HG02610 (cell line): Measurements from ENCODE around the gene ZNF543.
"Not testable (repeated sequence)": the region's sequence is repeated elsewhere in the genome, so short reads cannot be mapped to it uniquely, and the experiment has no call there.

Experiments used
- ATAC-seq: cut with Tn5 transposase; IDR thresholded peaks from one replicate; pipeline ENCODE4 v1.9.1; 2021; ENCODE audit warnings: mild to moderate bottlenecking, moderate library complexity; ENCODE audit not compliant: unreplicated experiment

The ZNF543 gene

DNA sequence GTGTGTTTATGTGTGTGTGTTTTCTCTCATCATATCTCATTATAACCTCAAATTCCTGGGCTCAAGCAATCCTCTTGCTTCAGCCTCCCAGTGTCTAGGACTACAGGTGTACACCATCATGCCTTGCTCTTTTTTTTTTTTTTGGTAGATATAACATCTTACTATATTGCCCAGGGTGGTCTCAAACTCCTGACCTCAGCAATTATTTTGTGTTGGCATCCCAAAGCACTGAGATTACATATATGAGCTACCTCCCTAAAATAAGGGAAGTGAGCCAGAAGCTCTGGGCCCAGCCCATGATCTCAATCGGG is 448 bp upstream of the ZNF543 start:
- no peak for ATAC-seq

DNA sequence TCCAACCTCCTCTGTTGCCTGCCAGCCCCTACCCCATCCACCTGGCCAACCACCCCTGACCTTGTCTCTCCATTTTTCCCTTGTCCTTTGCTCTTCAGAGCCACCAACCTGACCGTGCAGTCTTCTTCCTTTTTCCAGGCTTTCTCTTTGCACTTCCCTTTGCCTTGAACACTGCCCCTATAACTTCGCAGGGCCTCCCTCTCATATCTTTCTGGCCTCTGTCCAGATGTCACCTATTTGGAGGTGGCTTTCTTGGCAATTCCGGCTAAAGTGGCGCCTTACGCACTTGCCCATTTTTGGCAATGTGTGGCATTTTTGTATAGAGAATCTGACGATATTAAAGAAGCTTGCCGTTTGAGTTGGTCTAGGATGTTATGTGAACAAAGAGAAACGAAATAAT is 844 bp downstream of the ZNF543 start:
- no peak for ATAC-seq

DNA sequence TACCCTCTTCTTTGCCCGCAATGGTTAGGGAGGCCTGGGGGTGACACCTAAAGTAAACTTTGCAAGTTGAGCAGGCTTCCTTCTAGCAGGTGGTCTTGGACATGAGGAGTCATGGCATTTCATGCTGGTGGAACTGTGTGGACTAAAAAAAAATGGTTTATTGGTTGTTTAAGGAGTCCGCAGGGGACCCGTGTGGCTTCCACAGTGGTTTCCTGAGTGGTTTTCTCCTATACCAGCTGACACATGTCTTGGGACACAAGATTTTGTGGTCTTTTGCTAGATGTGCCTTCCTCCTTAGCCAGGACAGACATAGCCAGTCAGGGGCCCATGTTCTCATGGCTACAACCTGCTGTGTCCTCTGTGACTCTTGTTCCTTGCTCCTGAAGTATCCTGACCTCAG is 1.5 kb downstream of the ZNF543 start:
- ATAC-seq = no peak

DNA sequence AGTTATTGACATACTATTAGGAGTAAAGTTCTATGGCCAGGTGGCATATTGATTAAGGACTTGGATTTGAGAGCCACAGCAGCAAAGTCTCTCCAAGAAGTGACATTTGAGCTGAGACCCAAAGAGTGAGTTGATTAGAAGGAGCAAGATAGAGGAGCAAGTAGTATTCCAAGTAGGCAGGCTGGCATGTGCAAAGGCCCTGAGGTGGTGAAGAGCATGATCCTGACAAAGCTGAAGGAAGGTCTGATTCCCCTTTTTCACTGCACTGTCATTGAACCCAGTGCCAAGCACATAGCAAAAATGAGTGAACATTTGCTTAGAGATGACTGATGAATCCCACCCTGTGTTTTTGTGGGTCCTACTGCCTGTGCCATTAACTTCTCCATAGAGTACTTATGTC is 4.7 kb downstream of the ZNF543 start:
- no peak for ATAC-seq

DNA sequence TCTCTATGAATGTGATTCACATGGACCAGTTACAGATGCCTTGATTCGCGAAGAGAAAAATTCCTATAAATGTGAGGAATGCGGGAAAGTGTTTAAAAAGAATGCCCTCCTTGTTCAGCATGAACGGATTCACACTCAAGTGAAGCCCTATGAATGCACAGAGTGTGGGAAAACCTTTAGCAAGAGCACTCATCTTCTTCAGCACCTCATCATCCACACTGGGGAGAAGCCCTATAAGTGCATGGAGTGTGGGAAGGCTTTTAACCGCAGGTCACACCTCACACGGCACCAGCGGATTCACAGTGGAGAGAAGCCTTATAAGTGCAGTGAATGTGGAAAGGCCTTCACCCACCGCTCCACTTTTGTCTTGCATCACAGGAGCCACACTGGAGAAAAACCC is 7.7 kb downstream of the ZNF543 start:
- ATAC-seq = no peak

DNA sequence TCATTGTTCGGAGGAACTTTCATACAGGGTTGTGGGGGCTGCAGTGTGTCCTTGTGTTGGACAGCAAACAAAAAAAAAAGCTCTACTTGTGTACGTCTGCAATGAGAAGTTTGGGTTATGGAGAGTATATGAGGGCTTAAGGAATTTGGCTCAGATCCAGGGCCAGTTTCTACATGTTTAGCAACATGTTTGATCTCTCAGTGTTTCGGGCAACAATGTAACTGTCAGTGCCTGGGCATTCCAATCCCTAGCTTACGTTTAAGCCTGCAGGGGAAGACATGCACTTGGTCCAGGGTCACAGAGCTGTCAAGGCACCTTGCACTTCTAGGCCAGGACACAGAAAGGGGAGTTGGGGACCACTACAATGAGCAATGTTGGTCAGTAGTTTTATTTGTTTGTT is 13.9 kb downstream of the ZNF543 start:
- no peak for ATAC-seq

DNA sequence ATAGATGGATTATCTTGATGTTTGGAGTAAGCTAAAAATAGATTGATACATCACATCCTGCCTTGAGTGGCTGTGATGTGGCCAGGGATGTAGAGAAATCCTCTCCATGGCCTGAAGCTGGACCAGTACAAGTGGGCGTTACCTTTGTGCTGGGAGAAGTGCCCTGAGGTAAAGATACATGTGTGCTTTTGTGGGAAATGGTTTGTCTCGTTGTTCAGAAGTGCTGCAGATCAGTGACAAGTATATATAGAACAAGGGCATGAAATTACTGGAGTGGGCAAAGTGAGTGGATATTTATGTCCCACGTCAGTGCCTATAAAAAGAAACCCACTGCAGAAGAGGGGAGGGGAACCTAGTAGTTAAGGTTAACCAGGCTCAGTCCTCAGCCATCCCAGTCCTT is 18.6 kb downstream of the ZNF543 start:
- ATAC-seq = no peak

DNA sequence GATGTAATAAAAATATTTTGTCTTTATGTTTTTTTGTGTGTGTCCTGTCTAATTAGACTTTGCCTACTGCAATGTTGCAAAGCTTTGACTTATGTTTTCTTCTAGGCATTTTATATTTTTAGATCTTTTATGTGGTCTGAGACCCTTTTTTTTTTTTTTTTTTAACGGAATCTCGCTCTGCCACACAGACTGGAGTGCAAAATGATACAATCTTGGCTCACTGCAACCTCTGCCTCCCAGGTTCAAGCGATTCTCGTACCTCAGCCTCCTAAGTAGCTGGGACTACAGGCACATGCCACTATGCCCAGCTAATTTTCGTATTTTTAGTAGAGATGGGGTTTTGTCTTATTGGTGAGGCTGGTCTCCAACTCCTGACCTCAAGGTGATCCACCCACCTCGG is 22.3 kb downstream of the ZNF543 start:
- no peak for ATAC-seq

DNA sequence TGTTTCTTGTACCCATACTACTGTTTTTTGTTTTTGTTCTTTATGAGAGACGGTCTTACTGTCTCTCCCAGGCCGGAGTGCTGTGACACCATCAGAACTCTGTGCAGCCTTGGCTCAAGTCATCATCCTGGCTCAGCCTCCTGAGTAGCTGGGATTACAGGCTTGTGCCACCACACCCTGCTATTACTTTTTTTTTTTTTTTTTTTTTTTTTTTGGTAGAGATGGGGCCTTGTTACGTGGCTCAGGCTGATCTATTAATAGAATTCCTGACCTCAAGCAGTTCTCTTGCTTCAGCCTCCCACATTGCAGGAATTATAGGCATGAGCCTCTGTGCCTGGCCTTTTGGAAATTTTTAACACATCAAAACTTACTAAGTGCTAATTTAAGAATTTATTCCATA is 27.9 kb downstream of the ZNF543 start:
- ATAC-seq = no peak

DNA sequence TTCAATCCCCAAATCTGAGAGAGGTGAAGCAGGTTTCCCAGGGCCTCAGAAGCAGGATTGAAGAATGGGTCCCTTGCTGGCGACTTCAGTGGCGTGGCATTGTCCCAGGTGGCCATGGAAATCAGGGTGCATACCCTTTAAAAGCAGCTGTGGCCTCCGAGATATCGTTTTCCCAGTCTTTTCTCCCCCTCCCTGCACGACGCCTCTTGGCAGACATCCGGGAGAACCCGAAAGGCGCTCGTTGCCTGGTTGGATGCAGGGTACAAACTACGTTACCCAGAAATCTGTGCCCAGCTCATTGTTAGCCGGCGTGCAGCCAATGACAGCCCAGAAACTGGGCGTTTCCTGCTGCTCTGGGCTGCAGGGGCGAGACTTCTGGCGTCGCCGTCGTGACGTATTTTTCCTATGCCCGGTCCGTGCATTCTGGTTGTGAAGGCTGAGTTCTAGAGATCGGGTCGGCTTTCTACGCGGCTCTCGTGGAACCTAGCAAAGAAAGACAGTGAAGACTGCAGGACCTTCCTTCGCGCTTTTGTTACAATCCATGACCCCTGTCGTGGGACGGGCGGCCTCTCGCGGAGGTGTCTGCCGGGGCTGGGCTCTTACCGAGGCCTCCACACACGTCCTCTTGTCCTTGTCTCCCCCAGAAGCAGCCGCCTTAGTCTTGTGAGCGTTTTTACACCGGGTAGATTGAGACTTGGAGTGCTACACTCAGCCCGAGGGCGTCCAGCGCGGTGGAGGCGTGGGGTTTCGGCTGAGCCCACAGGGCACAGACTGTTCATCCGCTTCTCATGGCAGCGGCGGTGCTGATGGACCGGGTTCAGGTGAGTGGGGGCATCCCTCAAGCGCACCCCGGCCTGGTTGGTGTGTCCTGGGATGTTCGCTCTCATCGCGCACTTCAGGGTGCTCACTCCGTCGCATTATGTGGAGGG is 30.9 kb downstream of the ZNF543 start, which contains the start of gene ZNF304:
ZNF304 (plus strand) TSS at position 395 of the 929 bp plus-strand sequence; CDS start at position 789, 394 bp downstream.
- peak; percentile 97 for ATAC-seq

DNA sequence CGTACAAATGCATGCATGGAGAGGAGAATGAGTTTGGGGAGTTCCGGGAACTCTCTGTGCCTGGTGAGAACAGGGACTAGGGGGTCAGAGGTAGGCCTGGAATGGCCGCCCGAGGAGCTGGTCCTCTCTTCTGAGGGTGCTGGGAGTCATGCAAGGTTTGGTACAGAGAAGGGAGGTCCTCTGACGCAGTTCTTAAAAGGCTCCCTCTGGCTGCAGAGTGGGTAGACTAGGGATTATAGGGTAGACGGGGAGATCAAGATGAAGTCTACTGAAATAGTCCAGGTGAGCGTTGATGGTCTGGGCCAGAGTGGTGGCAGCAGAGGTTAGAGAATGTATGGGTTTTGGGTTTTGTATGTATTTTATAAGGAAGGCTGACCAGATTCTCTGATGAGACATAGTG is 31.6 kb downstream of the ZNF543 start:
- ATAC-seq = no peak

DNA sequence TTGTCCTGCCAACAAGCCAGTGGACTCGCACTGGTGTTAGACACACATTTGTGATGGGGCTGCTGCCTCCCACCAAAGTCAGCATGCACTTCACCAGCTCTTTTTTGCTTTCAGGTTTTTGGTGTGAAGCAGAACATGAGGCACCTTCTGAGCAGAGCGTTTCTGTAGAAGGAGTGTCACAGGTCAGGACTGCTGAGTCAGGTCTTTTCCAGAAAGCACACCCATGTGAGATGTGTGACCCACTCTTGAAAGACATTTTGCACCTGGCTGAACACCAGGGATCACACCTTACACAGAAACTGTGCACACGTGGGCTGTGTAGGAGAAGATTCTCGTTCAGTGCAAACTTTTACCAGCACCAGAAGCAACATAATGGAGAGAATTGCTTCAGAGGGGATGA is 35.6 kb downstream of the ZNF543 start:
- ATAC-seq = no peak

DNA sequence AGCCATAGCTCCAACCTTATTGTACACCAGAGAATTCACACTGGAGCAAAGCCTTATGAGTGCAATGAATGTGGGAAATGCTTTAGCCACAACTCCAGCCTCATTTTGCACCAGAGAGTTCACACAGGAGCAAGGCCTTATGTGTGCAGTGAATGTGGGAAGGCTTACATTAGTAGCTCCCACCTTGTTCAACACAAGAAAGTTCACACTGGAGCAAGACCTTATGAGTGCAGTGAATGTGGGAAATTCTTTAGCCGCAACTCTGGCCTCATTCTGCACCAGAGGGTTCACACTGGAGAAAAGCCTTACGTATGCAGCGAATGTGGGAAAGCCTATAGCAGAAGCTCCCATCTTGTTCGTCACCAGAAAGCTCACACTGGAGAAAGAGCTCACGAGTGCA is 37.1 kb downstream of the ZNF543 start:
- ATAC-seq = no peak

DNA sequence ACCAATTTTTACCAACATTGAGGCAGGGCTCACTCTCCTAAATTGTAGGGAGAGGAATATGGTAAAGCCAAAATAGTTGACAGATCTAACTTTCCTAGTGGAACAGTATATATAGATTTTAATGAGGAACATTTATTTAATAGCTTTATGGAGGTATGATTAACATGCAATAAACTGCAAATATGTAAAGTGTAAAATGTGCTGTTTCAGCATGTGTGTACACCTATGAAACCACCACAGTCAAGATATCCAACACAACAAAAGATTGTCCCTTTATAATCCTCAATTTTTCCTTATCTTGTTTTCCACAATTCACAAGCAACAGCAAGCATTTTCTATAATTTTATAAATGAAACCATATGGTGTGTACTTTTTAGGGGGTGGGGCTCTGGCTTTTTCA is 39.0 kb downstream of the ZNF543 start:
- no peak for ATAC-seq

DNA sequence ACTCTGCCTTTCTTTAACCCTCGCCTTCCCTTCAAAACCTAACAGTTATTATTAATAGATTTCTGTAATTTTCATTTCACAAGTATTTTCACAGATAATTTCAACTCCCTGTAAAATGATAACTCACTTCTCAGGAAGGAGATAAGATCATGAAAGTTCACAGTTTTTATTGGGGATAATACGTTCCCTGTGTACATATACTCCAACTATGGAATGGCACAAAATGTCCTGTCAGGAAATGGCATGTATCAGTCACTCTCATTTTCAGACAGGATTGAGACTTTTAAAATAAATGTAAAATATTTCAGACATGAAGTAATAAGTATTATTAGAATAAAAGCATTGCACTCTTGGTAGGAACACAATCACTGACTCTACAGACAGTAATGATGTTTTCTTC is 42.1 kb downstream of the ZNF543 start:
- ATAC-seq = no peak

DNA sequence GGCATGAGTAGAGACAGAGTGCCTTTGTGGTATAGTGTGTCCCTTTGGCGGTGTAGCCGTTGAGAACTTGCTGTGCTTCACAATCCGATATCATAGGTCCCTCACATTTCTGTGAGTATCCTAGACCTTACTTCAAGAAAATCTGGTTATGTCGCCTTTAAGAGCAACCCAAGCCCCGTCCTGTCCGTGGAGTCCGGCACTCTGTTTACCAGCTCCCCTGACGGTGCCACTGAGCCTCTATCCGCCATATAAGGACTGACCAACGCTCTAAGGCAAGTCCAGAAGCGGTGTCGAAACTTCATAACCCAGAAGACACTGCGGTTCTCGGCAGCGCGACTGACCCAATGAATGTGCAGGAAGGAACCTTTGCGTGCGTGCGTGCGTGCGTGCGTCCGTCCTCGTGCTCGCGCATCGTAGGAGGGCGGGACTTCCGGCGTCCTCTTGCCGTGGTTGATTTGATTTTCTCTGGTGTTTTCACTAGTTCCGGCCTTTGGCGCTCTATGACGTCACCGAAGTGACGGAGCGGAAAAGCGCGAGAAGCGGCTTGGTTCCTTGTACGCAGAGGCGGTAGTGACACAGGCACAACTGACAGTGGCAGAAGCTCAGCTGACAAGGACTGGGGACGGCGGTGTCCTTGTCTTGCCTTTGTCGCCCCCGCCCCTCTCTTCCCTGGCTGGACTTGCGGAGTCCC is 42.9 kb downstream of the ZNF543 start, which contains the start of the genes TRAPPC2B and ZNF547:
TRAPPC2B (plus strand) TSS at position 555 of the 691 bp plus-strand sequence. CDS start 1,283 bp downstream, outside the sequence.
ZNF547 (plus strand) TSS at position 555 of the 691 bp plus-strand sequence. CDS start 5,005 bp downstream, outside the sequence.
- ATAC-seq = peak; percentile 93

DNA sequence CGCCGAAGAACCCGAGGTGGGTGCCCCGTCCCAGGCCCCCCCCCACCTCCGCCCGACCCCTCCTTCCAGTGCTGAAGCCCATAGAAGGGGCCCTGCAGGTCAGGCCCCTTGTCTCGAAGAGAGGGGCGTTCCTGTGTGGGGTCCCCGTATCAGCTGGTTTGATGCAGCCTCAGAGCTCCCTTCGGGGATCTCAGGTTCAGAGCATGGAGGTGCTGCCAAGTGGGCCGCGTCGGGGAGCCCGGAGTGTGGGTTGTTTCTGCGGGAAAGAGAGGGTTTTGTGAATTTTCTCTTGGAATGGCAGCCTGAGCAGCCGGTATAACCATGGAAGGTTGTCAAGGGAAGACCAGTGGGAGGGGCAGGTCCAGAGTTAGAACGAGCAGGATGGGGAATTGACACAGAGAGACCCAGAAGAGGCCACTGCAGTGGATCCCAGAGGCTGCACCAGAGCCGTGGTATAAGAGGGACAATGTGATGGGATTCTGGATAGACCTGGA is 43.5 kb downstream of the ZNF543 start:
- ATAC-seq = no peak

DNA sequence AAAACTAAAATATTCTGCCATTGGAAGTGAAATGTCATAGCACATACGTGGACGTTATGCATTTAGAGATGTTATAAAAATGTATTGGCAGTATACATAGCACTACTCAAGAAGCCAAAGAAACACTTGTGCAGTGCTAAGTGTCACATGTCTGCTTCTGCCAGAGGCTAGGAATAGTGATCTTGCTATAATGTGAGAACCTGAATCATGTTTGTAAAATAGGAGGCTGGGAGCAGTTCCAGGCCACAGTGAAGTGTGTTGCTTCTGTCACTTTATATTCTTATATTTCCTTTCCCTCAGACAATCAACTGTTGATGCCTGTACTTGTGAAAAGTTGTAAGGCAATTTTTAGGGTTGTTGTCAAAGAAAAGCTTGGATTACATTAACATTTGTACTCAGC is 46.5 kb downstream of the ZNF543 start:
- no peak for ATAC-seq

DNA sequence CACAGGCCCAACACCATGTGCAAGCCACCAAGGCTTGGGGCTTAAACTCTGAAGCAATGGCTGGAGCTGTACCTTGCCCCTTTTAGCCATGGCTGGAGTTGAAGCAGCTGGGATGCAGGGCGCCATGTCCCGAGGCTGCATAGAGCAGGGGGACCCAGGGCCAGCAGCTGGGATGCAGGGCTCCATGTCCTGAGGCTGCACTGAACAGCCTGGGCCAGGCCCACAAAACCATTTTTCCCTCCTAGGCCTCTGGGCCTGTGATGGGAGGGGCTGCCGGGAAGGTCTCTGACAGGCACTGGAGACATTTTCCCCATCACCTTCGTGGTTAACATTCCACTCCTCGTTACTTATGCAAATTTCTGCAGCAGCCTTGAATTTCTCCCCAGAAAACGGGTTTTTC is 53.9 kb downstream of the ZNF543 start:
- no peak for ATAC-seq

DNA sequence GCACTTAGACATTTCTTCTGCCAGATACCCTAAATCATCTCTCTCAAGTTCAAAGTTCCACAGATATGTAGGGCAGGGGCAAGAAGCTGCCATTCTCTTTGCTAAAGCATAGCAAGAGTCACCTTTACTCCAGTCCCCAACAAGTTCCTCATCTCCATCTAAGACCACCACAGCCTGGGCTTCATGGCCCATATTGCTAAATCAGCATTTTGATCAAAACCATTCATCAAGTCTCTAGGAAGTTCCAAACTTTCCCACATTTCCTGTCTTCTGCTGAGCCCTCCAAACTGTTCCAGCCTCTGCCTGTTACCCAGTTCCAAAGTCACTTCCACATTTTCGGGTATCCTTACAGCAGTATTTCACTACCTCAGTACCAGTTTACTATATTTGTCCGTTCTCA is 54.4 kb downstream of the ZNF543 start:
- not testable (repeated sequence) for ATAC-seq

DNA sequence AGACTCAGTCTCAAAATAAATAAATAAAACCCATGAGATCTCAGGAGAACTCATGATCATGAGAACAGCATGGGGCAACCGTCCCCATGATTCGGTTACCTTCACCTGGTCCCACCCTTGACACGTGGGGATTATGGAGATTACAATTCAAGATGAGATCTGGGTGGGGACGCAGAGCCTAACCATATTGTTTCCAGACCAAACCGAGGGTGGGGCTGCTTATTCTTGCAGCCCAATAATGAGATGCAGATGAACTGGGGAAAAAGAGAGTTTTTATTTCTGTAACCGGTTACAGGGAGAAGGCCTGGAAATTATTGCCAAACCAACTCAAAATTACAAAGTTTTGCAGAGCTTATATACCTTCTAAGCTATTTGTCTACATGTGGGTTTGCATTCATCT is 55.9 kb downstream of the ZNF543 start:
- no peak for ATAC-seq
